HepG2 (cell line): ENCODE results near the gene LRIG3. TPM values are rescaled to one million over a fixed set of nuclear protein-coding genes. Genes with fewer than 3 reads are reported as not detected.

Source experiments
- ADNP ChIP-seq: sonication (generic); formaldehyde crosslinking; IDR thresholded peaks from 2 replicates; pipeline ENCODE4 v1.4.0; 2020; ENCODE audit warnings: missing genetic modification reagents
- ASH2L ChIP-seq: fragments of 300-600, 200-600 bp; sonication (generic); IDR thresholded peaks from 2 replicates; pipeline ENCODE4 v1.7.0; 2017; ENCODE audit warnings: low read depth, mild to moderate bottlenecking, moderate library complexity, mixed read lengths, low read length; ENCODE audit not compliant: insufficient read length
- DBP ChIP-seq: sonication (generic); formaldehyde crosslinking; IDR thresholded peaks from 2 replicates; pipeline ENCODE4 v1.4.0; 2020; ENCODE audit warnings: missing genetic modification reagents; ENCODE audit errors: not compliant biosample characterization
- KLF12 ChIP-seq: sonication (generic); formaldehyde crosslinking; IDR thresholded peaks from 2 replicates; pipeline ENCODE4 v1.4.0; 2020; ENCODE audit warnings: missing genetic modification reagents, borderline replicate concordance
- KLF6 ChIP-seq: IDR thresholded peaks from 2 replicates; pipeline ENCODE4 v1.8.0; 2016; ENCODE audit warnings: missing biosample characterization, missing genetic modification reagents
- NCOA5 ChIP-seq: sonication (generic); formaldehyde crosslinking; IDR thresholded peaks from 2 replicates; pipeline ENCODE4 v1.4.0; 2020; ENCODE audit warnings: missing genetic modification reagents
- NFE2L2 ChIP-seq: fragments of 150-350 bp; IDR thresholded peaks from 2 replicates; pipeline ENCODE4 v1.6.1; 2014; ENCODE audit warnings: low read length
- NFIC ChIP-seq: IDR thresholded peaks from 2 replicates; pipeline ENCODE4 v1.6.1; 2012; ENCODE audit warnings: mild to moderate bottlenecking, low read length, inconsistent platforms
- RAD51 ChIP-seq: fragments of 450-650 bp; IDR thresholded peaks from 2 replicates; pipeline ENCODE4 v1.6.1; 2016; ENCODE audit warnings: borderline replicate concordance
- RXRA ChIP-seq: sonication (generic); formaldehyde crosslinking; IDR thresholded peaks from 2 replicates; pipeline ENCODE4 v1.5.1; 2020; ENCODE audit warnings: missing genetic modification reagents
- SRSF9 ChIP-seq: fragments of 200-400 bp; formaldehyde crosslinking; IDR thresholded peaks from 2 replicates; pipeline ENCODE4 v1.6.1; 2018; ENCODE audit warnings: borderline replicate concordance, mild to moderate bottlenecking, low read depth, low read length; ENCODE audit not compliant: insufficient read depth, poor library complexity, severe bottlenecking
- TAF15 ChIP-seq: fragments of 200-400 bp; formaldehyde crosslinking; IDR thresholded peaks from one replicate; pipeline ENCODE4 v1.6.1; 2018; ENCODE audit warnings: mild to moderate bottlenecking, low read depth, low read length; ENCODE audit not compliant: poor library complexity, severe bottlenecking
- TFE3 ChIP-seq: IDR thresholded peaks from 2 replicates; pipeline ENCODE4 v1.6.1; 2016
- ZBTB21 ChIP-seq: sonication (generic); formaldehyde crosslinking; IDR thresholded peaks from 2 replicates; pipeline ENCODE4 v1.4.0; 2020; ENCODE audit warnings: missing genetic modification reagents
- ZFP1 ChIP-seq: IDR thresholded peaks from 2 replicates; pipeline ENCODE4 v1.6.1; 2016
- ZFP36L2 ChIP-seq: sonication (generic); formaldehyde crosslinking; IDR thresholded peaks from 2 replicates; pipeline ENCODE4 v1.4.0; 2020; ENCODE audit warnings: missing genetic modification reagents
- ZNF160 ChIP-seq: sonication (generic); formaldehyde crosslinking; IDR thresholded peaks from 2 replicates; pipeline ENCODE4 v1.8.0; 2022; ENCODE audit warnings: mild to moderate bottlenecking, inconsistent platforms, missing genetic modification reagents
- ZNF431 ChIP-seq: sonication (generic); formaldehyde crosslinking; IDR thresholded peaks from 2 replicates; pipeline ENCODE4 v1.9.0; 2022; ENCODE audit warnings: missing genetic modification reagents, low read depth, mild to moderate bottlenecking, borderline replicate concordance
- ZNF510 ChIP-seq: sonication (generic); formaldehyde crosslinking; IDR thresholded peaks from 2 replicates; pipeline ENCODE4 v1.4.0; 2020; ENCODE audit warnings: low read depth, mild to moderate bottlenecking, missing genetic modification reagents
- ZNF546 ChIP-seq: sonication (generic); formaldehyde crosslinking; conservative IDR thresholded peaks from 2 replicates; pipeline ENCODE4 v1.8.1; 2023; ENCODE audit warnings: mild to moderate bottlenecking, missing genetic modification reagents
- ZNF574 ChIP-seq: sonication (generic); formaldehyde crosslinking; IDR thresholded peaks from 2 replicates; pipeline ENCODE4 v1.4.0; 2020; ENCODE audit warnings: missing genetic modification reagents
- ZNF75D ChIP-seq: sonication (generic); formaldehyde crosslinking; IDR thresholded peaks from 2 replicates; pipeline ENCODE4 v1.8.1; 2023; ENCODE audit warnings: missing genetic modification reagents, mild to moderate bottlenecking, borderline replicate concordance
- ZNF780A ChIP-seq: sonication (generic); formaldehyde crosslinking; IDR thresholded peaks from 2 replicates; pipeline ENCODE4 v1.8.0; 2022; ENCODE audit warnings: mild to moderate bottlenecking, missing genetic modification reagents, moderate library complexity
- polyA plus RNA-seq, 8 experiments: library from polyadenylated mRNA; depleted of rRNA in 3 of 8; stranded (reverse) in 7 of 8; unstranded in 1 of 8; fragments of >200 nt; fragmentation: Illumina TruSeq in 4 of 8; extraction: Trizol in 4 of 8; gene quantifications; 2 replicates each; pipeline versions ENCODE4 v1.2.1 to v1.2.3, GENCODE V29; 2011 to 2016; ENCODE audit warnings: low read depth in 4 of 8, missing spikeins in 1 of 8, mixed read lengths in 1 of 8; ENCODE audit not compliant: insufficient read depth in 1 of 8
- total RNA-seq, 5 experiments: library from RNA; depleted of rRNA; stranded (reverse); fragments of >200 nt; fragmentation: Illumina TruSeq; extraction: Trizol; gene quantifications; 2 replicates each; pipeline ENCODE4 v1.2.3, GENCODE V29; 2016; ENCODE audit warnings: low read depth in 1 of 5
- TF ChIP-seq, protein P1 (sequence below): sonication (generic); formaldehyde crosslinking; IDR thresholded peaks from 2 replicates; pipeline ENCODE4 v1.4.0; 2020; ENCODE audit warnings: missing genetic modification reagents, borderline replicate concordance

The LRIG3 gene
- total and polyA plus RNA-seq, 2 of the 13 experiments (the other 11 are each of a cell fraction or from before 2014, with no cell fraction given) = 7.7 to 17.4 TPM

DNA sequence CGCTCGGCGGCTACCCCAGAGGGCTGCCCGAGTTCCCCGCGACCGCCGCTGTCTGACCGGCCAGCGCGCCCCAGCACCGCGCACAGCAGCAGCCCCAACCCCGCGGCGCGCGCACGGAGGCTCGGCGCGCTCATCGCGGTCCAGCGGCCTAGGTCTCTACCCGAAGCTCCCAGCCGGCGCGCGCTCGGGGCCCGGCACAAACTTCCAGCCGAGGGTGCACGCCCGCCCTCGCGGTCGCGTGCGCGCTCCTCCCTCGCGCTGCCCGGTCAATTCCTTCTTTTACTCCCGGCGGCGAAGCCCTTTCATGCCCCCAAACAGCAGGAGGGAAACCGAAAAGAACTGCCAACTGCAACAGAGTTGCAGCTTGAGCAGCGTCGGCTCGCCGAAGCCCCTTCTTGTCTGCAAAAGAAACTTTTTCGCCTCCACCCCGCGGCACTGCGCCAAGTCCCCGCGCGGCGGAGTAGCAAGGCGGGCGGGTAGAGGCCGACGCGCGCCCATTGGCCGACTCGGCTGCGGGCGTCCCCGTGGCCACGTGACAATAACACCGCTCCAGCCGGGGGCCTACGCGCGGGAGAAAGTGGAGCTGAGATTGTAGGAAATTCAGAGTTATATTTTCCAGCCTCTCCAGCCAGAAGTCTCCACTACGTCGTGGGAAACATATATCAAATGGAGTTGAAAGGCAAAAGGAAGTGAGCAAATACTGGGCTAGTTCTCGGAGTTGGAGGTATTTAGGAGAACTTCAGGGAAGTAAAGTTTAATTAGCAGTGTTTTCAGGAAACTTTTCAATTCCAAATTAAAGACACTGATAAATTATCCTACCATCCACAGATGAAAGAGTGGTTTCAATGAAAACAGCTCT lies at the start of gene LRIG3 (continued):
- TF ChIP-seq ADNP (CRISPR knock-in tag) (no peak), ZNF546 (CRISPR knock-in tag) (no peak), ZNF574 (peak; percentile 64; the same call in 1 of the 2 replicates), NCOA5 (no peak), ZNF510 (CRISPR knock-in tag) (no peak), ASH2L (peak; percentile 98), NFIC (no peak), TAF15 (no peak), KLF6 (CRISPR knock-in tag) (peak; percentile 38; the same call in 1 of the 2 replicates), RXRA (CRISPR knock-in tag) (0 out of 2 replicates have a peak, but pooled peaks have one; percentile 48), ZNF75D (CRISPR knock-in tag) (no peak), RAD51 (peak; percentile 76; the same call in 1 of the 2 replicates), ZFP1 (CRISPR knock-in tag) (no peak), ZNF431 (CRISPR knock-in tag) (peak; percentile 32; the same call in 1 of the 2 replicates), ZFP36L2 (CRISPR knock-in tag) (no peak), TFE3 (CRISPR knock-in tag) (peak; percentile 70), ZNF160 (0 out of 2 replicates have a peak, but pooled peaks have one; percentile 22), ZNF780A (CRISPR knock-in tag) (0 out of 2 replicates have a peak, but pooled peaks have one; percentile 31), ZBTB21 (CRISPR knock-in tag) (no peak), SRSF9 (no peak), DBP (CRISPR knock-in tag) (no peak), KLF12 (no peak), NFE2L2 (no peak)
- TF ChIP-seq, protein P1, sequence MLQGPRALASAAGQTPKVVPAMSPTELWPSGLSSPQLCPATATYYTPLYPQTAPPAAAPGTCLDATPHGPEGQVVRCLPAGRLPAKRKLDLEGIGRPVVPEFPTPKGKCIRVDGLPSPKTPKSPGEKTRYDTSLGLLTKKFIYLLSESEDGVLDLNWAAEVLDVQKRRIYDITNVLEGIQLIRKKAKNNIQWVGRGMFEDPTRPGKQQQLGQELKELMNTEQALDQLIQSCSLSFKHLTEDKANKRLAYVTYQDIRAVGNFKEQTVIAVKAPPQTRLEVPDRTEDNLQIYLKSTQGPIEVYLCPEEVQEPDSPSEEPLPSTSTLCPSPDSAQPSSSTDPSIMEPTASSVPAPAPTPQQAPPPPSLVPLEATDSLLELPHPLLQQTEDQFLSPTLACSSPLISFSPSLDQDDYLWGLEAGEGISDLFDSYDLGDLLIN (CRISPR knock-in tag) = no peak
